H9 (cell line): ENCODE data around the gene HNRNPLL. TPM values are rescaled to one million over a fixed set of nuclear protein-coding genes. Genes with fewer than 3 reads are reported as not detected.

Experiments
- DNase-seq: peaks from one replicate; pipeline ENCODE4 v3.0.0-alpha.2; 2017
- H2AFZ ChIP-seq: one replicate; pipeline ENCODE4 v1.6.1; 2013; ENCODE audit warnings: mild to moderate bottlenecking, low read length, control low read depth, moderate library complexity
- H2AK5ac ChIP-seq: 2 replicates; pipeline ENCODE4 v1.6.1; 2013; ENCODE audit warnings: low read length, control low read depth, mixed read lengths; ENCODE audit not compliant: insufficient read length
- H2BK120ac ChIP-seq: one replicate; pipeline ENCODE4 v1.6.1; 2013; ENCODE audit warnings: low read depth, mild to moderate bottlenecking, low read length, control low read depth, inconsistent platforms; ENCODE audit not compliant: poor library complexity, severe bottlenecking
- H2BK12ac ChIP-seq: 2 replicates; pipeline ENCODE4 v1.6.1; 2013; ENCODE audit warnings: low read length, control low read depth, mixed read lengths, low read depth; ENCODE audit not compliant: insufficient read length
- H2BK15ac ChIP-seq: 2 replicates; pipeline ENCODE4 v1.6.1; 2013; ENCODE audit warnings: low read depth, low read length, control low read depth
- H2BK20ac ChIP-seq: one replicate; pipeline ENCODE4 v1.6.1; 2013; ENCODE audit warnings: low read depth, mild to moderate bottlenecking, low read length, control low read depth, inconsistent platforms; ENCODE audit not compliant: poor library complexity, severe bottlenecking
- H2BK5ac ChIP-seq: 2 replicates; pipeline ENCODE4 v1.6.1; 2013; ENCODE audit warnings: low read length, control low read depth, mixed read lengths; ENCODE audit not compliant: insufficient read length
- H3K14ac ChIP-seq: 2 replicates; pipeline ENCODE4 v1.6.1; 2013; ENCODE audit warnings: low read length, control low read depth; ENCODE audit not compliant: insufficient read depth
- H3K18ac ChIP-seq: 2 replicates; pipeline ENCODE4 v1.6.1; 2013; ENCODE audit warnings: low read depth, mild to moderate bottlenecking, mixed read lengths, low read length, control low read depth; ENCODE audit not compliant: insufficient read length
- H3K23ac ChIP-seq: 2 replicates; pipeline ENCODE4 v1.6.1; 2013; ENCODE audit warnings: low read length, control low read depth, mixed read lengths, low read depth; ENCODE audit not compliant: insufficient read length
- H3K23me2 ChIP-seq: 2 replicates; pipeline ENCODE4 v1.6.1; 2013; ENCODE audit warnings: low read depth, mild to moderate bottlenecking, mixed read lengths, low read length, control low read depth; ENCODE audit not compliant: insufficient read length, poor library complexity, severe bottlenecking
- H3K27ac ChIP-seq: 2 replicates; pipeline ENCODE4 v1.5.1; 2013; ENCODE audit warnings: low read length, control low read depth, mixed read lengths, low read depth; ENCODE audit not compliant: insufficient read length
- H3K27me3 ChIP-seq: 2 replicates; pipeline ENCODE4 v1.6.1; 2013; ENCODE audit warnings: low read length, control low read depth, inconsistent platforms; ENCODE audit not compliant: insufficient read depth
- H3K4ac ChIP-seq: 2 replicates; pipeline ENCODE4 v1.6.1; 2013; ENCODE audit warnings: low read depth, mild to moderate bottlenecking, control low read depth, inconsistent platforms, low read length, moderate library complexity
- H3K4me1 ChIP-seq: 2 replicates; pipeline ENCODE4 v1.6.1; 2013; ENCODE audit warnings: low read length, control low read depth, inconsistent platforms; ENCODE audit not compliant: insufficient read depth
- H3K4me2 ChIP-seq: 2 replicates; pipeline ENCODE4 v1.6.1; 2013; ENCODE audit warnings: low read length, control low read depth, mixed read lengths; ENCODE audit not compliant: insufficient read length, insufficient read depth
- H3K56ac ChIP-seq: 2 replicates; pipeline ENCODE4 v1.6.1; 2013; ENCODE audit warnings: low read depth, mild to moderate bottlenecking, mixed read lengths, low read length, control low read depth; ENCODE audit not compliant: insufficient read length
- H3K79me1 ChIP-seq: 2 replicates; pipeline ENCODE4 v1.6.1; 2013; ENCODE audit warnings: low read depth, mild to moderate bottlenecking, moderate library complexity, low read length, control low read depth, inconsistent platforms; ENCODE audit not compliant: insufficient read depth, poor library complexity, severe bottlenecking
- H3K79me2 ChIP-seq: 2 replicates; pipeline ENCODE4 v1.6.1; 2013; ENCODE audit warnings: low read length, control low read depth, inconsistent platforms; ENCODE audit not compliant: insufficient read depth
- H3K9ac ChIP-seq: 2 replicates; pipeline ENCODE4 v1.6.1; 2013; ENCODE audit warnings: low read length, control low read depth, mixed read lengths; ENCODE audit not compliant: insufficient read length; ENCODE audit errors: extremely low read depth
- H3K9me3 ChIP-seq: one replicate; pipeline ENCODE4 v1.6.1; 2013; ENCODE audit warnings: low read depth, low read length, inconsistent platforms; ENCODE audit not compliant: control insufficient read depth
- H3T11ph ChIP-seq: one replicate; pipeline ENCODE4 v1.6.1; 2013; ENCODE audit warnings: mild to moderate bottlenecking, low read length, control low read depth, inconsistent platforms
- H4K20me1 ChIP-seq: one replicate; pipeline ENCODE4 v1.6.1; 2013; ENCODE audit not compliant: control insufficient read depth, insufficient read length, insufficient read depth
- H4K5ac ChIP-seq: 2 replicates; pipeline ENCODE4 v1.6.1; 2013; ENCODE audit warnings: low read depth, mild to moderate bottlenecking, mixed read lengths, low read length, control low read depth; ENCODE audit not compliant: insufficient read length
- H4K8ac ChIP-seq: replicated peaks from 2 replicates; pipeline ENCODE4 v1.6.1; 2013; ENCODE audit warnings: low read length, control low read depth, mixed read lengths, low read depth; ENCODE audit not compliant: insufficient read length
- H4K91ac ChIP-seq: 2 replicates; pipeline ENCODE4 v1.6.1; 2013; ENCODE audit warnings: low read depth, mild to moderate bottlenecking, moderate library complexity, mixed read lengths, low read length, control low read depth; ENCODE audit not compliant: insufficient read length
- H3K27ac Mint-ChIP-seq, 3 experiments: 2 replicates in 2 of 3; 3 replicates in 1 of 3; pipeline ENCODE4 v1.8.0; 2020 to 2021; ENCODE audit warnings: mixed read lengths in 3 of 3, mild to moderate bottlenecking in 1 of 3, moderate library complexity in 1 of 3
- H3K27me3 Mint-ChIP-seq: 2 replicates; pipeline ENCODE4 v1.8.0; 2021; ENCODE audit warnings: low read depth, mild to moderate bottlenecking, moderate library complexity, mixed read lengths
- H3K36me3 Mint-ChIP-seq, 3 experiments: 2 replicates in 2 of 3; 3 replicates in 1 of 3; pipeline ENCODE4 v1.8.0; 2020 to 2021; ENCODE audit warnings: low read depth in 3 of 3, mixed read lengths in 3 of 3; ENCODE audit not compliant: insufficient read depth in 1 of 3
- H3K4me1 Mint-ChIP-seq, 2 experiments: 2 replicates each; pipeline ENCODE4 v1.8.0; 2020; ENCODE audit warnings: mixed read lengths in 2 of 2
- H3K4me3 Mint-ChIP-seq, 2 experiments: 2 replicates in 1 of 2; 3 replicates in 1 of 2; pipeline ENCODE4 v1.8.0; 2020 to 2021; ENCODE audit warnings: mild to moderate bottlenecking in 2 of 2, mixed read lengths in 2 of 2, moderate library complexity in 1 of 2
- H3K9me3 Mint-ChIP-seq, 2 experiments: 2 replicates in 1 of 2; 3 replicates in 1 of 2; pipeline ENCODE4 v1.8.0; 2020; ENCODE audit warnings: mild to moderate bottlenecking in 2 of 2, mixed read lengths in 2 of 2, moderate library complexity in 1 of 2
- WGBS: extraction: QIAGEN DNeasy Blood & Tissue Kit; methylation state at CpG from one replicate; pipeline ENCODE4 v1.1.7; 2013; ENCODE audit warnings: missing lambda C conversion rate, low lambda C conversion rate, mixed read lengths; ENCODE audit not compliant: insufficient read length; ENCODE audit errors: extremely low coverage; 5-methylcytosine and 5-hydroxymethylcytosine counted together
- total RNA-seq: library from RNA; stranded (reverse); gene quantifications from 2 replicates; pipeline ENCODE4 v1.2.1, GENCODE V29; 2021
- TF ChIP-seq, protein P1 (sequence below): fragments of 200-600 bp; sonication (generic); conservative IDR thresholded peaks from 3 replicates; pipeline ENCODE4 v1.8.0; 2021; ENCODE audit warnings: antibody characterized with exemption, mild to moderate bottlenecking

Gene HNRNPLL
- total RNA-seq, 1 experiment from 2014 or later, result 52.3 TPM

DNA sequence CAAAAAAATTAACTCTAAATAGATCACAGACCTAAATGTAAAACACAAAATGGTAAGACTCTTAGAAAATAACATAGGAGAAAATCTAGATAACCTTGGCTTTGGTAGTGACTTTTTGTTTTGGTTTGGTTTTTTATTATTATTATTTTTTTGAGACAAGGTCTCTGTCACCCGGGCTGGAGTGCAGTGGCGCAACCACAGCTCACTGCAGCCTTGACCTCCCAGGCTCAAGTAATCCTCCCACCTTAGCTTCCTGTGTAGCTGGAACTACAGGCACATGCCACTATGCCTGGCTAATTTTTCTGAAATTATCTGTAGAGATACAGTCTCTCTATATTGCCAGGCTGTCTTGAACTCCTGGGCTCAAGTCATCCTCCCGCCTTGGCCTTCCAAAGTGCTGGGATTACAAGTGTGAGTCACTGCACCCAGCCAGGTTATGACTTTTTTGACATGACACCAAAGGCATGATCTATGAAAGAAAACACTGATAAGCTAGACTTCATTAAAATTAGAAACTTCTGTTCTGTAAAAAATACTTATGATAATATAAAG is 88.0 kb downstream of the HNRNPLL start:
- Histone ChIP-seq H3T11ph (no peak overlapping the region), H3K56ac (no peak overlapping the region), H2BK20ac (no peak overlapping the region), H3K27ac (no peak overlapping the region), H3K9ac (no peak overlapping the region), H4K20me1 (no peaks in the 10 kb centered on the region), H3K4ac (no peak overlapping the region), H3K4me1 (no peaks in the 10 kb centered on the region; the same call in 1 of the 2 replicates), H2BK5ac (no peak overlapping the region), H2BK15ac (no peak overlapping the region), H3K23me2 (no peaks in the 10 kb centered on the region), H3K9me3 (no peaks in the 10 kb centered on the region), H3K23ac (no peak overlapping the region), H4K5ac (no peak overlapping the region), H3K14ac (no peak overlapping the region), H4K91ac (no peak overlapping the region), H2BK120ac (no peak overlapping the region), H3K4me2 (no peak overlapping the region), H3K79me2 (no peaks in the 10 kb centered on the region), H3K27me3 (no peaks in the 10 kb centered on the region), H3K18ac (no peak overlapping the region), H2AK5ac (no peak overlapping the region), H3K79me1 (no peaks in the 10 kb centered on the region), H4K8ac (no peak overlapping the region), H2BK12ac (no peak overlapping the region), H2AFZ (no peak overlapping the region)
- TF ChIP-seq, protein P1, sequence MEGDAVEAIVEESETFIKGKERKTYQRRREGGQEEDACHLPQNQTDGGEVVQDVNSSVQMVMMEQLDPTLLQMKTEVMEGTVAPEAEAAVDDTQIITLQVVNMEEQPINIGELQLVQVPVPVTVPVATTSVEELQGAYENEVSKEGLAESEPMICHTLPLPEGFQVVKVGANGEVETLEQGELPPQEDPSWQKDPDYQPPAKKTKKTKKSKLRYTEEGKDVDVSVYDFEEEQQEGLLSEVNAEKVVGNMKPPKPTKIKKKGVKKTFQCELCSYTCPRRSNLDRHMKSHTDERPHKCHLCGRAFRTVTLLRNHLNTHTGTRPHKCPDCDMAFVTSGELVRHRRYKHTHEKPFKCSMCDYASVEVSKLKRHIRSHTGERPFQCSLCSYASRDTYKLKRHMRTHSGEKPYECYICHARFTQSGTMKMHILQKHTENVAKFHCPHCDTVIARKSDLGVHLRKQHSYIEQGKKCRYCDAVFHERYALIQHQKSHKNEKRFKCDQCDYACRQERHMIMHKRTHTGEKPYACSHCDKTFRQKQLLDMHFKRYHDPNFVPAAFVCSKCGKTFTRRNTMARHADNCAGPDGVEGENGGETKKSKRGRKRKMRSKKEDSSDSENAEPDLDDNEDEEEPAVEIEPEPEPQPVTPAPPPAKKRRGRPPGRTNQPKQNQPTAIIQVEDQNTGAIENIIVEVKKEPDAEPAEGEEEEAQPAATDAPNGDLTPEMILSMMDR, result no peak
- Mint-ChIP-seq H3K27ac (no peak overlapping the region), H3K4me1 (peaks cover 12 to 16% of the 10 kb centered on the region in 2 experiments), H3K36me3 (no peaks in the 10 kb centered on the region), H3K4me3 (no peak overlapping the region), H3K27me3 (peaks cover 2% of the 10 kb centered on the region; the same call in 1 of the 2 replicates), H3K9me3 (no peaks in the 10 kb centered on the region)
- no peak for DNase-seq
- no CpG with 5 or more reads among the region's 3 CpGs for WGBS
